Measurements from ENCODE around the gene CAMK2A. TPM values are rescaled to one million over a fixed set of nuclear protein-coding genes. Genes with fewer than 3 reads are reported as not detected.

The CAMK2A gene
- total RNA-seq, 4 donors from 2014 or later, result 0.32 to 0.82 TPM; not detected in 2

DNA sequence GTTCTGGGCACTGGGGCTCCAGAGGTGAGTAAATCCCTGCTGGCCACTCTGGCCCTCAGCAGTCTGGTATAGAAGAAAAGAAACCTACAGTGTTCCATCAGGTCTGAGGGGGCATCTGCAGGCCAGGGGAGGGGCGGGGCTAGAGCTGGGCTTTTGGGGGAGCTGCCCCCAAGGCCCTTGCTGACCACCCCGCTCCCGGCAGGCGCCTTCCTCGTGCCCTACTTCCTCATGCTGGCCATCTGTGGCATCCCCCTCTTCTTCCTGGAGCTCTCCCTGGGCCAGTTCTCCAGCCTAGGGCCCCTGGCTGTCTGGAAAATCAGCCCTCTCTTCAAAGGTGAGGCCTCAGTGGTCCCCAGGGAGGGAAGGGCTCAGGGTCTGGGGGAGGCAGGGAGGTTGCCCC, 93.1 kb downstream of the CAMK2A start:
- Histone ChIP-seq H3K9me3 (no peaks in the 10 kb centered on the region), H3K27me3 (no peaks in the 10 kb centered on the region), H3K27ac (no peak overlapping the region), H3K36me3 (no peaks in the 10 kb centered on the region), H3K4me3 (no peak overlapping the region), H3K4me1 (no peaks in the 10 kb centered on the region)
- DNase-seq, result no peak
- 85% methylated on average over 5 of the region's 5 CpGs; no CpG with 5 or more reads in 1 of the 2 donors for WGBS, 2 donors (ENCODE audit: low coverage in 1 of 2)
- intact Hi-C loops (cut with DNase I; ENCODE audit: low total_unique reads), result no loop called here
- in situ Hi-C loops (cut with MboI; ENCODE audit: low pct_ligation_motif_present in 1 of 4, low pct_unique_long_range_greater_than_20kb in 1 of 4, low sequenced_read_pairs in 3 of 4), result no loop called here
- TF ChIP-seq EP300 (IDR thresholded peaks at IDR 0.05; ENCODE audit: low read depth), result no peak
- TF ChIP-seq, protein P1, sequence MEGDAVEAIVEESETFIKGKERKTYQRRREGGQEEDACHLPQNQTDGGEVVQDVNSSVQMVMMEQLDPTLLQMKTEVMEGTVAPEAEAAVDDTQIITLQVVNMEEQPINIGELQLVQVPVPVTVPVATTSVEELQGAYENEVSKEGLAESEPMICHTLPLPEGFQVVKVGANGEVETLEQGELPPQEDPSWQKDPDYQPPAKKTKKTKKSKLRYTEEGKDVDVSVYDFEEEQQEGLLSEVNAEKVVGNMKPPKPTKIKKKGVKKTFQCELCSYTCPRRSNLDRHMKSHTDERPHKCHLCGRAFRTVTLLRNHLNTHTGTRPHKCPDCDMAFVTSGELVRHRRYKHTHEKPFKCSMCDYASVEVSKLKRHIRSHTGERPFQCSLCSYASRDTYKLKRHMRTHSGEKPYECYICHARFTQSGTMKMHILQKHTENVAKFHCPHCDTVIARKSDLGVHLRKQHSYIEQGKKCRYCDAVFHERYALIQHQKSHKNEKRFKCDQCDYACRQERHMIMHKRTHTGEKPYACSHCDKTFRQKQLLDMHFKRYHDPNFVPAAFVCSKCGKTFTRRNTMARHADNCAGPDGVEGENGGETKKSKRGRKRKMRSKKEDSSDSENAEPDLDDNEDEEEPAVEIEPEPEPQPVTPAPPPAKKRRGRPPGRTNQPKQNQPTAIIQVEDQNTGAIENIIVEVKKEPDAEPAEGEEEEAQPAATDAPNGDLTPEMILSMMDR (IDR thresholded peaks at IDR 0.05), result no peak

DNA sequence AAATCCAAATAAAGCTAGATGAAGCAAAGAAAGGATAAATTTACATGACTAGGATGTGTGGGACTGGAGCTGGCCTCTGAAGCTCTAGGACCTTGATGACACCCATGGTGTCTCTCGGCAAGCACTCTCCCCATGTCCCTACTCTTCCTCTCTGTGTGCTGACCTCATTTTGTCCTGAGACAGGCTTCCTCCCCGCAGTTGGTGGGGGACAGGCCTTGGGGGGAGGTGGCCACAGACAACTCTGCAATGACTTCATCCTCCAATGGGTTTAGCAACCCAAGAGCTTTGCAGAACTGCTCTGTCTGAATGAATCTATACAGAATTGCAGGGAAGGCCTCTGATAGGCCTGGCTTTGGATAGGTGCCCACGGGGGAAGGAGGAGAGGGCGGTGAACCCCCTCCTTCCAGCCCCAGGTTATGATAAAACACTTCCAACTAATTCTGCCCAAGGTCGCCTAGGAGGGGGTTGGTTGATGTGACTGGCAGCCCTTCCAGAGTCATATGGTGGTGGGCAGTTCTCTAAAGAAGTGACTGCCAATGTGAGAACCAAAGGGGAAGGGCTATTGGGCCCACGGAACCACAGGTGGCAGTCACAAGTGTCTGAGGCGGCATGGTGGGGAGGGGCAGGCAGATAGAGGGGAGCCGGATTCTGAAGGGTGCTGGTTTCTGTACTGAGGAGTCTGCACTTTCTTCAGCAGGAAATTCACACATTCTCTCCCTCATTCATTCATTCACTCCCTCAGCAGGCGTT, 93.7 kb downstream of the CAMK2A start:
- Histone ChIP-seq H3K27ac (no peak overlapping the region), H3K4me1 (no peaks in the 10 kb centered on the region), H3K4me3 (no peak overlapping the region), H3K36me3 (no peaks in the 10 kb centered on the region), H3K27me3 (no peaks in the 10 kb centered on the region), H3K9me3 (no peaks in the 10 kb centered on the region)
- intact Hi-C loops (cut with DNase I; ENCODE audit: low total_unique reads), result no loop called here
- in situ Hi-C loops (cut with MboI; ENCODE audit: low pct_ligation_motif_present in 1 of 4, low pct_unique_long_range_greater_than_20kb in 1 of 4, low sequenced_read_pairs in 3 of 4), result no loop called here
- 85 to 86% methylated on average over 1 to 9 of the region's 9 CpGs for WGBS, 2 donors (ENCODE audit: low coverage in 1 of 2)
- no peak for DNase-seq
- TF ChIP-seq, protein P1 (IDR thresholded peaks at IDR 0.05), result no peak
- TF ChIP-seq POLR2AphosphoS5 (IDR thresholded peaks at IDR 0.05) (no peak), EP300 (IDR thresholded peaks at IDR 0.05; ENCODE audit: low read depth) (no peak), POLR2A (IDR thresholded peaks at IDR 0.05) (no peak)

DNA sequence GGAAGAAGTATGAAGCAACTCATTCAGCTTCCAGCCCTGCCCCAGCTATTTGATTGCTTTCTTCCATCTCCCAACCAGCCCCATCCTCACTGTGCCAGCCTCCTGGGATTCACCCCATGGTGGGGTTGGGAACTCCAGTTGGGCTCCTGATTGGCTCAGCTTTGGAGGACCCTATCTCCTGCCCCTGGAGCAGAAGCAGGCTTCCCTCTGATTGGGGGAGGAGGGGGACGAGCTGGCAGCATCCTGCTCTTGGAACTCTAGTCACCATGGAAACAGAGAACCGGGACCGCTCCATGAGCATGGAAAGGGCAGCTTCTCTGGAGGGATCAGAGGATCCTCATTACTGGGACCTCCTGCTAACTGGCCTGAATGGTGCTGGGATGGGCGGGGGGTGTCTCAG, 97.1 kb downstream of the CAMK2A start:
- Histone ChIP-seq H3K4me1 (peaks cover 3 to 20% (median 16%) of the 10 kb centered on the region in 4 donors), H3K27ac (no peak overlapping the region), H3K9me3 (no peaks in the 10 kb centered on the region), H3K36me3 (no peaks in the 10 kb centered on the region), H3K27me3 (peaks cover 12% of the 10 kb centered on the region), H3K4me3 (no peak overlapping the region)
- in situ Hi-C loops (cut with MboI; ENCODE audit: low pct_ligation_motif_present in 1 of 4, low pct_unique_long_range_greater_than_20kb in 1 of 4, low sequenced_read_pairs in 3 of 4), result no loop called here
- no peak for TF ChIP-seq POLR2A (IDR thresholded peaks at IDR 0.05)
- TF ChIP-seq EP300 (IDR thresholded peaks at IDR 0.05; ENCODE audit: low read depth), result no peak
- TF ChIP-seq, protein P1 (IDR thresholded peaks at IDR 0.05), result no peak
- no peak for TF ChIP-seq POLR2AphosphoS5 (IDR thresholded peaks at IDR 0.05)
- WGBS, 2 donors (ENCODE audit: low coverage in 1 of 2), result 89% methylated on average over 4 of the region's 4 CpGs; no CpG with 5 or more reads in 1 of the 2 donors
- intact Hi-C loops (cut with DNase I; ENCODE audit: low total_unique reads), result no loop called here
- DNase-seq, result no peak

DNA sequence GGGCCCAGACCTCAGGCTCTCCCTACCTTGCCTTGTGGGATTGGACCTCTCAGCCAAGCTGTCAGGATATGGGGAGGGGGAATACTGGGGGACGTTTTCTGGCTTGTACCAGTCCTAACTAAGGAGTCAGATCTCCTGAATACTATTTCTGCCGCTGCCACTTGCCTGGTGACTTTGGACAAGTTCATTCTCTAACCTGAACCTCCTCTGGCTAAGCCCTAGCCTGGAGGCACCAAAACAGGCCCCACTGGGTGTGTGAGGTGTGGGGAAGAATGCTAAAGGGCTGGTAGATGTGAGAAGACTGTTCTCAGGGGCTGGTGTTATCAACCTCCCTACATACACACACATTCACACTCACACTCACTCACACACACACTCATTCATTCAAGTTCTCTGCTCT, 98.6 kb downstream of the CAMK2A start:
- Histone ChIP-seq H3K27me3 (peaks cover 12% of the 10 kb centered on the region), H3K9me3 (no peaks in the 10 kb centered on the region), H3K27ac (no peak overlapping the region), H3K4me3 (no peak overlapping the region), H3K4me1 (peaks cover 11 to 35% (median 28%) of the 10 kb centered on the region in 4 donors), H3K36me3 (no peaks in the 10 kb centered on the region)
- WGBS, 2 donors (ENCODE audit: low coverage in 1 of 2), result 61% methylated on average over 2 of the region's 2 CpGs; no CpG with 5 or more reads in 1 of the 2 donors
- intact Hi-C loops (cut with DNase I; ENCODE audit: low total_unique reads) (no loop called here), in situ Hi-C loops (cut with MboI; ENCODE audit: low pct_ligation_motif_present in 1 of 4, low pct_unique_long_range_greater_than_20kb in 1 of 4, low sequenced_read_pairs in 3 of 4) (no loop called here)
- DNase-seq, result no peak
- no peak for TF ChIP-seq POLR2AphosphoS5 (IDR thresholded peaks at IDR 0.05)
- no peak for TF ChIP-seq EP300 (IDR thresholded peaks at IDR 0.05; ENCODE audit: low read depth)
- TF ChIP-seq POLR2A (IDR thresholded peaks at IDR 0.05), result no peak
- TF ChIP-seq, protein P1 (IDR thresholded peaks at IDR 0.05), result no peak

Data from transverse colon (tissue), 4 donors.